HG03520 (cell line): Measurements from ENCODE around the gene DEGS1.

Experiments
- ATAC-seq: cut with Tn5 transposase; IDR thresholded peaks from one replicate; pipeline ENCODE4 v1.9.1; 2021; ENCODE audit warnings: mild to moderate bottlenecking, moderate library complexity; ENCODE audit not compliant: unreplicated experiment

DEGS1 gene

GRCh38 chr1:224182866-224183590 lies at the start of gene DEGS1:
DEGS1 (plus strand) TSS chr1:224183240; CDS start chr1:224183337, 97 bp downstream.
- ATAC-seq: peak; percentile 59

- no peak for ATAC-seq
Observed at GRCh38 chr1:224133741-224134299, 49.2 kb upstream of the DEGS1 start.

- ATAC-seq: no peak
Observed at GRCh38 chr1:224137518-224137917, 45.5 kb upstream of the DEGS1 start.

- no peak for ATAC-seq
Observed at GRCh38 chr1:224138198-224138597, 44.8 kb upstream of the DEGS1 start.

- ATAC-seq: no peak
Observed at GRCh38 chr1:224141693-224142092, 41.3 kb upstream of the DEGS1 start.

GRCh38 chr1:224149709-224150108 lies 33.3 kb upstream of the DEGS1 start:
- ATAC-seq: no peak

- no peak for ATAC-seq
Observed at GRCh38 chr1:224151117-224151516, 31.9 kb upstream of the DEGS1 start.

GRCh38 chr1:224157316-224157715 lies 25.7 kb upstream of the DEGS1 start:
- ATAC-seq: no peak

GRCh38 chr1:224159541-224159940 lies 23.5 kb upstream of the DEGS1 start:
- no peak for ATAC-seq

GRCh38 chr1:224160171-224160682 lies 22.8 kb upstream of the DEGS1 start:
- no peak for ATAC-seq

GRCh38 chr1:224162768-224163167 lies 20.3 kb upstream of the DEGS1 start:
- ATAC-seq: no peak

- ATAC-seq: no peak
Observed at GRCh38 chr1:224163311-224163710, 19.7 kb upstream of the DEGS1 start.

- peak; percentile 87 for ATAC-seq
Observed at GRCh38 chr1:224168859-224169380, 14.1 kb upstream of the DEGS1 start.

- no peak for ATAC-seq
Observed at GRCh38 chr1:224169718-224170270, 13.2 kb upstream of the DEGS1 start.

GRCh38 chr1:224170343-224170742 lies 12.7 kb upstream of the DEGS1 start:
- no peak for ATAC-seq

- ATAC-seq: no peak
Observed at GRCh38 chr1:224170748-224171478, 12.1 kb upstream of the DEGS1 start.

- ATAC-seq: no peak
Observed at GRCh38 chr1:224172229-224172628, 10.8 kb upstream of the DEGS1 start.

GRCh38 chr1:224173523-224173922 lies 9.5 kb upstream of the DEGS1 start:
- ATAC-seq: no peak

GRCh38 chr1:224175617-224176016 lies 7.4 kb upstream of the DEGS1 start:
- no peak for ATAC-seq

- ATAC-seq: no peak
Observed at GRCh38 chr1:224177356-224177999, 5.6 kb upstream of the DEGS1 start.

- ATAC-seq: no peak
Observed at GRCh38 chr1:224178894-224179293, 4.1 kb upstream of the DEGS1 start.
